SU-DHL-6 (cell line): ENCODE measurements around the gene MEF2C.
"Not testable (repeated sequence)": the region's sequence is repeated elsewhere in the genome, so short reads cannot be mapped to it uniquely, and the experiment has no call there.

Experiments
- H2AFZ ChIP-seq: fragments of 200-600 bp; sonication (generic); 2 replicates; pipeline ENCODE4 v1.6.1; 2014; ENCODE audit warnings: low read depth, mild to moderate bottlenecking, moderate library complexity, mixed read lengths, antibody characterized with exemption, low read length; ENCODE audit not compliant: severe bottlenecking
- H3F3A ChIP-seq: fragments of 200-600 bp; shearing (Covaris generic); 2 replicates; pipeline ENCODE4 v1.6.0; 2016; ENCODE audit warnings: antibody characterized with exemption, mild to moderate bottlenecking; ENCODE audit not compliant: insufficient read depth
- H3K27ac ChIP-seq: fragments of 200-600 bp; sonication (generic); 2 replicates; pipeline ENCODE4 v1.5.1; 2016; ENCODE audit warnings: low read depth, mild to moderate bottlenecking, low read length, moderate library complexity, mixed read lengths
- H3K27me3 ChIP-seq: fragments of 200-600 bp; sonication (generic), shearing (Covaris generic); 2 replicates; pipeline ENCODE4 v1.6.0; 2014; ENCODE audit warnings: mild to moderate bottlenecking, low read length
- H3K36me3 ChIP-seq: fragments of 200-600 bp; sonication (generic); 2 replicates; pipeline ENCODE4 v1.6.1; 2014; ENCODE audit warnings: mild to moderate bottlenecking, low read length, mixed read lengths
- H3K4me2 ChIP-seq: fragments of 300-600, 200-600 bp; shearing (Covaris generic), sonication (generic); 2 replicates; pipeline ENCODE4 v1.6.0; 2014; ENCODE audit warnings: low read length, low read depth, mild to moderate bottlenecking; ENCODE audit not compliant: poor library complexity, severe bottlenecking
- H3K4me3 ChIP-seq: fragments of 200-600 bp; sonication (generic); 2 replicates; pipeline ENCODE4 v1.5.1; 2014; ENCODE audit warnings: antibody characterized with exemption, low read length, mild to moderate bottlenecking, mixed read lengths; ENCODE audit not compliant: insufficient read depth, poor library complexity, severe bottlenecking
- H3K79me2 ChIP-seq: fragments of 200-600 bp; sonication (generic); 2 replicates; pipeline ENCODE4 v1.6.1; 2014; ENCODE audit warnings: mild to moderate bottlenecking, low read length, moderate library complexity; ENCODE audit not compliant: insufficient read depth
- H3K9ac ChIP-seq: fragments of 200-600 bp; sonication (generic); 2 replicates; pipeline ENCODE4 v1.7.0; 2014; ENCODE audit warnings: mild to moderate bottlenecking, low read length
- H3K9me2 ChIP-seq: fragments of 200-600 bp; sonication (generic); replicated peaks from 2 replicates; pipeline ENCODE4 v1.6.1; 2014; ENCODE audit warnings: low read length; ENCODE audit not compliant: insufficient read depth
- H3K9me3 ChIP-seq: fragments of 200-600 bp; sonication (generic); 2 replicates; pipeline ENCODE4 v1.6.1; 2014; ENCODE audit warnings: low read length, mixed read lengths; ENCODE audit not compliant: insufficient read depth
- H4K20me1 ChIP-seq: fragments of 200-600 bp; sonication (generic); 2 replicates; pipeline ENCODE4 v1.6.1; 2014; ENCODE audit warnings: low read depth, mild to moderate bottlenecking, antibody characterized with exemption, low read length, moderate library complexity, mixed read lengths
- EZH2phosphoT487 ChIP-seq: fragments of 200-600 bp; sonication (generic), shearing (Covaris generic); conservative IDR thresholded peaks from 2 replicates; pipeline ENCODE4 v1.6.1; 2018; ENCODE audit warnings: mild to moderate bottlenecking, antibody characterized with exemption, low read length, moderate library complexity, mixed read lengths
- TF ChIP-seq, protein P1 (sequence below): fragments of 200-600 bp; sonication (generic); IDR thresholded peaks from one replicate; pipeline ENCODE4 v1.5.1; 2017; ENCODE audit warnings: antibody characterized with exemption, mild to moderate bottlenecking, low read length, moderate library complexity; ENCODE audit not compliant: insufficient read depth, poor library complexity, severe bottlenecking

MEF2C gene

DNA sequence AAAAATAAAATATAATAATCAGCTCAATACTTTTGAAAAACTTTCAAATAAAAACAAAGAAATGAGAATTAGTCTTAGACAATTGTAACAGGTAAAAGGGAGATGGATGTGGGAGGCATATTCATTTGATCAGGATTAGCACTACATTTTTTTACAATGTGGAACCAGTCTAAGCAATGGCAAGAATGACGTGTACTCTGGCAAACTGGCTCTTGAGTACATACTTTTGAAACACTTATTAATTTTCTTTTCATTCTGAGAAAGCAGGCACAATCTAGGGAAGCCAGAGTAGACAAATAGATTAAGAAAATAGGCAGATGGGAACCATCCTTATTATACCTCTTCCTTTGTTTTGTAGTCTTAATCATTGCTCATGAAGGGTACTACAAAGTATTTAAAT is 79.7 kb downstream of the MEF2C start:
- H3K79me2 ChIP-seq = no peaks in the 10 kb centered on the region
- no peaks in the 10 kb centered on the region for H3K27me3 ChIP-seq
- no peak overlapping the region for H3K4me2 ChIP-seq
- H4K20me1 ChIP-seq = no peaks in the 10 kb centered on the region
- H3K9me3 ChIP-seq = no peaks in the 10 kb centered on the region
- H3K27ac ChIP-seq = no peak overlapping the region
- H2AFZ ChIP-seq = no peak overlapping the region
- TF ChIP-seq, protein P1, sequence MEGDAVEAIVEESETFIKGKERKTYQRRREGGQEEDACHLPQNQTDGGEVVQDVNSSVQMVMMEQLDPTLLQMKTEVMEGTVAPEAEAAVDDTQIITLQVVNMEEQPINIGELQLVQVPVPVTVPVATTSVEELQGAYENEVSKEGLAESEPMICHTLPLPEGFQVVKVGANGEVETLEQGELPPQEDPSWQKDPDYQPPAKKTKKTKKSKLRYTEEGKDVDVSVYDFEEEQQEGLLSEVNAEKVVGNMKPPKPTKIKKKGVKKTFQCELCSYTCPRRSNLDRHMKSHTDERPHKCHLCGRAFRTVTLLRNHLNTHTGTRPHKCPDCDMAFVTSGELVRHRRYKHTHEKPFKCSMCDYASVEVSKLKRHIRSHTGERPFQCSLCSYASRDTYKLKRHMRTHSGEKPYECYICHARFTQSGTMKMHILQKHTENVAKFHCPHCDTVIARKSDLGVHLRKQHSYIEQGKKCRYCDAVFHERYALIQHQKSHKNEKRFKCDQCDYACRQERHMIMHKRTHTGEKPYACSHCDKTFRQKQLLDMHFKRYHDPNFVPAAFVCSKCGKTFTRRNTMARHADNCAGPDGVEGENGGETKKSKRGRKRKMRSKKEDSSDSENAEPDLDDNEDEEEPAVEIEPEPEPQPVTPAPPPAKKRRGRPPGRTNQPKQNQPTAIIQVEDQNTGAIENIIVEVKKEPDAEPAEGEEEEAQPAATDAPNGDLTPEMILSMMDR = no peak
- TF ChIP-seq EZH2phosphoT487 = no peak
- H3K9ac ChIP-seq = no peak overlapping the region
- H3K9me2 ChIP-seq = no peaks in the 10 kb centered on the region
- no peaks in the 10 kb centered on the region for H3K36me3 ChIP-seq
- H3K4me3 ChIP-seq = no peak overlapping the region
- no peaks in the 10 kb centered on the region for H3F3A ChIP-seq

GRCh38 chr5:88799938-88800535 is 82.9 kb downstream of the MEF2C start:
- Histone ChIP-seq H3F3A (no peaks in the 10 kb centered on the region), H3K9ac (no peak overlapping the region), H3K27ac (no peak overlapping the region), H3K27me3 (no peaks in the 10 kb centered on the region), H3K9me3 (no peaks in the 10 kb centered on the region), H4K20me1 (no peaks in the 10 kb centered on the region), H2AFZ (no peak overlapping the region), H3K79me2 (no peaks in the 10 kb centered on the region), H3K36me3 (no peaks in the 10 kb centered on the region), H3K9me2 (no peaks in the 10 kb centered on the region), H3K4me2 (no peak overlapping the region), H3K4me3 (no peak overlapping the region)
- TF ChIP-seq, protein P1 = no peak
- TF ChIP-seq EZH2phosphoT487 = no peak

DNA sequence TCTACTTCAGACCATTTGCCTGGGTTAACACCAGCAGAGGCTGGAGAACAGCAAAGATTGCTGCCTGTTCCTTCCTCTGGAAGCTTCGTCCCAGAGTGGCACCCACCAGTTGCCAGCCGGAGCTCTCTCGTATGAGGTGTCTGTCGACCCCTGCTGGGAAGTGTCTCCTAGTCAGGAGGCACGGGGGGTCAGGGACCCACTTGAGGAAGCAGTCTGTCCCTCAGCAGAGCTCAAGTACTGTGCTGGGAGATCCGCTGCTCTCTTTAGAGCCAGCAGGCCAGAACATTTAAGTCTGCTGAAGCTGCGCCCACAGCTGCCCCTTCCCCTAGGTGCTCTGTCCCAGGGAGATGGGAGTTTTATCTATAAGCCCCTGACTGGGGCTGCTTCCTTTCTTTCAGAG is 84.1 kb downstream of the MEF2C start:
- not testable (repeated sequence) for H3K9ac ChIP-seq, H3K27ac ChIP-seq, H3K4me2 ChIP-seq, H2AFZ ChIP-seq, H3F3A ChIP-seq, H3K79me2 ChIP-seq, H4K20me1 ChIP-seq, H3K36me3 ChIP-seq, H3K9me2 ChIP-seq, H3K27me3 ChIP-seq, H3K9me3 ChIP-seq, H3K4me3 ChIP-seq

- H3K36me3 ChIP-seq, H3K4me2 ChIP-seq, H4K20me1 ChIP-seq, H3K9me3 ChIP-seq, H2AFZ ChIP-seq, H3K27ac ChIP-seq, H3K79me2 ChIP-seq, H3F3A ChIP-seq, H3K4me3 ChIP-seq, H3K9ac ChIP-seq, H3K9me2 ChIP-seq, H3K27me3 ChIP-seq: not testable (repeated sequence)
Observed at GRCh38 chr5:88793797-88794196, 89.2 kb downstream of the MEF2C start.
